OCI-LY7 (cell line): ENCODE results near the gene GRAP2. TPM values are rescaled to one million over a fixed set of nuclear protein-coding genes. Genes with fewer than 3 reads are reported as not detected.

ENCODE experiments used
- BruUV-seq: library from RNA; stranded (reverse); fragments of 400-500 nt; replicated peaks from 2 replicates; lab custom pipeline; 2021; lab: Mats Ljungman, UMichigan
- CTCF ChIA-PET: fragments of 300-600 bp; sonication (Branson Sonifier 250); formaldehyde crosslinking; loops from one replicate; lab custom pipeline; 2022; ENCODE audit warnings: antibody characterized with exemption; ENCODE audit not compliant: unreplicated experiment; lab: Charles Lee
- POLR2A ChIA-PET: fragments of 300-600 bp; sonication (Branson Sonifier 250); formaldehyde crosslinking; loops from one replicate; lab custom pipeline; 2022; ENCODE audit warnings: antibody characterized with exemption; lab: Charles Lee
- DNase-seq: peaks from one replicate; pipeline ENCODE4 v3.0.0-alpha.2; 2015; ENCODE audit warnings: low spot score
- H2AFZ ChIP-seq: fragments of 200-600 bp; sonication (generic), shearing (Covaris generic); 2 replicates; pipeline ENCODE4 v1.6.1; 2014; ENCODE audit warnings: mild to moderate bottlenecking, antibody characterized with exemption, low read length, moderate library complexity
- H3K27ac ChIP-seq: fragments of 200-600 bp; sonication (generic); 2 replicates; pipeline ENCODE4 v1.5.1; 2014; ENCODE audit warnings: mixed run types, low read depth, mild to moderate bottlenecking, moderate library complexity, low read length, inconsistent platforms; ENCODE audit not compliant: poor library complexity, severe bottlenecking
- H3K36me3 ChIP-seq: fragments of 200-600 bp; sonication (generic); 2 replicates; pipeline ENCODE4 v1.6.1; 2014; ENCODE audit warnings: mild to moderate bottlenecking, antibody characterized with exemption, low read length, moderate library complexity, mixed read lengths; ENCODE audit not compliant: insufficient read depth
- H3K4me1 ChIP-seq: fragments of 200-600 bp; sonication (generic); 2 replicates; pipeline ENCODE4 v1.5.1; 2014; ENCODE audit warnings: mild to moderate bottlenecking, low read length; ENCODE audit not compliant: insufficient read depth, poor library complexity, severe bottlenecking
- H3K4me2 ChIP-seq: fragments of 200-600 bp; sonication (generic); 2 replicates; pipeline ENCODE4 v1.6.1; 2014; ENCODE audit warnings: mild to moderate bottlenecking, low read length
- H3K4me3 ChIP-seq: fragments of 200-600 bp; sonication (generic); 2 replicates; pipeline ENCODE4 v1.5.1; 2014; ENCODE audit warnings: mild to moderate bottlenecking, low read depth, low read length; ENCODE audit not compliant: poor library complexity, severe bottlenecking
- H3K79me2 ChIP-seq: fragments of 200-600 bp; sonication (generic); 2 replicates; pipeline ENCODE4 v1.6.1; 2016; ENCODE audit warnings: low read depth, mild to moderate bottlenecking, low read length, moderate library complexity, mixed read lengths; ENCODE audit not compliant: insufficient read depth
- H3K9me2 ChIP-seq: fragments of 200-600 bp; sonication (generic); 2 replicates; pipeline ENCODE4 v1.6.1; 2016; ENCODE audit warnings: mild to moderate bottlenecking, low read length, mixed read lengths; ENCODE audit not compliant: insufficient read depth
- H3K9me3 ChIP-seq: fragments of 200-600 bp; sonication (generic); 2 replicates; pipeline ENCODE4 v1.6.1; 2014; ENCODE audit warnings: mild to moderate bottlenecking, mixed run types, low read length, mixed read lengths
- H4K20me1 ChIP-seq: fragments of 200-600 bp; sonication (generic); 2 replicates; pipeline ENCODE4 v1.6.1; 2014; ENCODE audit warnings: mild to moderate bottlenecking, antibody characterized with exemption, low read length, moderate library complexity, mixed read lengths; ENCODE audit not compliant: insufficient read depth
- CTCF ChIP-seq: fragments of 200-600 bp; sonication (generic); conservative IDR thresholded peaks from 2 replicates; pipeline ENCODE4 v1.5.1; 2014; ENCODE audit warnings: mild to moderate bottlenecking, antibody characterized with exemption, low read length, moderate library complexity, mixed read lengths
- EZH2phosphoT487 ChIP-seq: fragments of 200-600 bp; sonication (generic); IDR thresholded peaks from 2 replicates; pipeline ENCODE4 v1.6.1; 2018; ENCODE audit warnings: low read depth, borderline replicate concordance, mild to moderate bottlenecking, mixed run types, antibody characterized with exemption, low read length, moderate library complexity, mixed read lengths
- intact Hi-C: fragments of 100-400 bp; cut with micrococcal nuclease; formaldehyde crosslinking; loops from one replicate; pipeline ENCODE4 v1.10.0; 2022; ENCODE audit not compliant: unreplicated experiment
- total RNA-seq, 2 experiments: library from RNA; depleted of rRNA in 1 of 2; stranded (reverse); fragments of >200 nt in 1 of 2; shearing (Covaris generic) in 1 of 2; gene quantifications; 2 replicates each; pipeline ENCODE4 v1.2.3, GENCODE V29; 2014 to 2022

Gene GRAP2
- total RNA-seq, 2 experiments from 2014 or later, result not detected

GRCh38 chr22:39956932-39957664, 56.2 kb downstream of the GRAP2 start:
- peak; percentile 42 for DNase-seq
- BruUV-seq, result no TSS peak
- Histone ChIP-seq H3K9me3 (no peaks in the 10 kb centered on the region), H3K4me1 (peaks cover 15% of the 10 kb centered on the region), H3K79me2 (no peaks in the 10 kb centered on the region), H3K4me3 (no peak overlapping the region), H2AFZ (no peak overlapping the region), H4K20me1 (no peaks in the 10 kb centered on the region), H3K4me2 (peak overlapping the region; percentile 38; the same call in 1 of the 2 replicates), H3K9me2 (no peaks in the 10 kb centered on the region), H3K36me3 (no peaks in the 10 kb centered on the region), H3K27ac (no peak overlapping the region)
- TF ChIP-seq CTCF, result no peak
- TF ChIP-seq EZH2phosphoT487, result no peak
- intact Hi-C loops, result no loop called here
- ChIA-PET CTCF (no interaction called here), POLR2A (interaction anchor here (0.6 kb wide), 1 partner anchor 36 kb away, joined by 3 read pairs; no protein-coding TSS in a partner anchor)

- H4K20me1 ChIP-seq, result no peaks in the 10 kb centered on the region
- peaks cover 10% of the 10 kb centered on the region for H3K4me1 ChIP-seq
- no peak overlapping the region for H3K4me2 ChIP-seq
- intact Hi-C loops, result no loop called here
- no peaks in the 10 kb centered on the region for H3K9me3 ChIP-seq
- CTCF ChIA-PET, result no interaction called here
- no peaks in the 10 kb centered on the region for H3K79me2 ChIP-seq
- BruUV-seq, result no TSS peak
- DNase-seq, result no peak
- H2AFZ ChIP-seq, result no peak overlapping the region
- H3K4me3 ChIP-seq, result no peak overlapping the region
- POLR2A ChIA-PET, result interaction anchor here (0.6 kb wide), 1 partner anchor 37 kb away, joined by 3 read pairs; no protein-coding TSS in a partner anchor
- H3K27ac ChIP-seq, result no peak overlapping the region
- TF ChIP-seq CTCF (no peak), EZH2phosphoT487 (no peak)
- H3K36me3 ChIP-seq, result no peaks in the 10 kb centered on the region
- H3K9me2 ChIP-seq, result no peaks in the 10 kb centered on the region
These were observed 57.3 kb downstream of the GRAP2 start for GRCh38 chr22:39958009-39958711.
